ENCODE results near the gene BCAM. TPM values are rescaled to one million over a fixed set of nuclear protein-coding genes. Genes with fewer than 3 reads are reported as not detected.
A peak's percentile ranks its signal among the peaks of the same experiment; 100 is the strongest.

BCAM gene
- total and polyA plus RNA-seq, 9 donors = 81.6 to 235 (median 205) TPM

GRCh38 chr19:44806291-44806690, 2.6 kb upstream of the BCAM start:
- peaks cover 42% of the 10 kb centered on the region for H3K4me1 ChIP-seq (ENCODE audit: control insufficient read depth, insufficient read depth, low read length)
- no peaks in the 10 kb centered on the region for H3K9me3 ChIP-seq (replicated peaks; ENCODE audit: control insufficient read depth, low read depth, low read length)
- no peak overlapping the region for H3K4me3 ChIP-seq (ENCODE audit: low read length)
- H3K27ac ChIP-seq (ENCODE audit: low read length) = no peak overlapping the region
- no peaks in the 10 kb centered on the region for H3K27me3 ChIP-seq (ENCODE audit: control insufficient read depth, insufficient read depth, low read length)
- H3K36me3 ChIP-seq (ENCODE audit: control insufficient read depth, insufficient read depth, low read length) = peaks cover 4% of the 10 kb centered on the region
- 66% methylated on average over 6 of the region's 7 CpGs for WGBS (ENCODE audit: insufficient coverage)
- no peak for DNase-seq

GRCh38 chr19:44807162-44807561, 1.7 kb upstream of the BCAM start:
- 63% methylated on average over 3 of the region's 5 CpGs for WGBS (ENCODE audit: insufficient coverage)
- DNase-seq = no peak
- Histone ChIP-seq H3K9me3 (replicated peaks; ENCODE audit: control insufficient read depth, low read depth, low read length) (no peaks in the 10 kb centered on the region), H3K4me3 (ENCODE audit: low read length) (no peak overlapping the region), H3K4me1 (ENCODE audit: control insufficient read depth, insufficient read depth, low read length) (peaks cover 43% of the 10 kb centered on the region), H3K36me3 (ENCODE audit: control insufficient read depth, insufficient read depth, low read length) (peaks cover 8% of the 10 kb centered on the region), H3K27me3 (ENCODE audit: control insufficient read depth, insufficient read depth, low read length) (no peaks in the 10 kb centered on the region), H3K27ac (ENCODE audit: low read length) (no peak overlapping the region)

GRCh38 chr19:44807652-44808462, 1.0 kb upstream of the BCAM start:
- Histone ChIP-seq H3K27ac (ENCODE audit: low read length) (peak overlapping the region; percentile 88), H3K36me3 (ENCODE audit: control insufficient read depth, insufficient read depth, low read length) (peaks cover 13% of the 10 kb centered on the region), H3K4me3 (ENCODE audit: low read length) (no peak overlapping the region), H3K9me3 (replicated peaks; ENCODE audit: control insufficient read depth, low read depth, low read length) (no peaks in the 10 kb centered on the region), H3K4me1 (ENCODE audit: control insufficient read depth, insufficient read depth, low read length) (peaks cover 43% of the 10 kb centered on the region), H3K27me3 (ENCODE audit: control insufficient read depth, insufficient read depth, low read length) (no peaks in the 10 kb centered on the region)
- WGBS (ENCODE audit: insufficient coverage) = 55% methylated on average over 4 of the region's 14 CpGs
- DNase-seq = peak; percentile 62

GRCh38 chr19:44809577-44810233, 802 bp downstream of the BCAM start:
- H3K9me3 ChIP-seq (replicated peaks; ENCODE audit: control insufficient read depth, low read depth, low read length) = no peaks in the 10 kb centered on the region
- H3K27me3 ChIP-seq (ENCODE audit: control insufficient read depth, insufficient read depth, low read length) = no peaks in the 10 kb centered on the region
- H3K4me3 ChIP-seq (ENCODE audit: low read length) = peak overlapping the region; percentile 85
- H3K4me1 ChIP-seq (ENCODE audit: control insufficient read depth, insufficient read depth, low read length) = peaks cover 45% of the 10 kb centered on the region
- H3K36me3 ChIP-seq (ENCODE audit: control insufficient read depth, insufficient read depth, low read length) = peaks cover 31% of the 10 kb centered on the region
- 80% methylated on average over 1 of the region's 7 CpGs for WGBS (ENCODE audit: insufficient coverage)
- H3K27ac ChIP-seq (ENCODE audit: low read length) = peak overlapping the region; percentile 67
- peak; percentile 33 for DNase-seq

GRCh38 chr19:44810234-44811121, 1.6 kb downstream of the BCAM start:
- Histone ChIP-seq H3K36me3 (ENCODE audit: control insufficient read depth, insufficient read depth, low read length) (peaks cover 39% of the 10 kb centered on the region), H3K4me1 (ENCODE audit: control insufficient read depth, insufficient read depth, low read length) (peaks cover 52% of the 10 kb centered on the region), H3K9me3 (replicated peaks; ENCODE audit: control insufficient read depth, low read depth, low read length) (no peaks in the 10 kb centered on the region), H3K4me3 (ENCODE audit: low read length) (peak overlapping the region; percentile 85), H3K27ac (ENCODE audit: low read length) (no peak overlapping the region), H3K27me3 (ENCODE audit: control insufficient read depth, insufficient read depth, low read length) (no peaks in the 10 kb centered on the region)
- no peak for DNase-seq
- WGBS (ENCODE audit: insufficient coverage) = 68% methylated on average over 4 of the region's 13 CpGs

- H3K4me3 ChIP-seq (ENCODE audit: low read length) = no peak overlapping the region
- H3K27ac ChIP-seq (ENCODE audit: low read length) = no peak overlapping the region
- no peaks in the 10 kb centered on the region for H3K27me3 ChIP-seq (ENCODE audit: control insufficient read depth, insufficient read depth, low read length)
- WGBS (ENCODE audit: insufficient coverage) = 87% methylated on average over 6 of the region's 7 CpGs
- peaks cover 58% of the 10 kb centered on the region for H3K4me1 ChIP-seq (ENCODE audit: control insufficient read depth, insufficient read depth, low read length)
- no peaks in the 10 kb centered on the region for H3K9me3 ChIP-seq (replicated peaks; ENCODE audit: control insufficient read depth, low read depth, low read length)
- H3K36me3 ChIP-seq (ENCODE audit: control insufficient read depth, insufficient read depth, low read length) = peaks cover 42% of the 10 kb centered on the region
- no peak for DNase-seq
Measured at GRCh38 chr19:44811122-44811419, 2.2 kb downstream of the BCAM start.

GRCh38 chr19:44812142-44812718, 3.3 kb downstream of the BCAM start:
- H3K36me3 ChIP-seq (ENCODE audit: control insufficient read depth, insufficient read depth, low read length) = peaks cover 45% of the 10 kb centered on the region
- H3K9me3 ChIP-seq (replicated peaks; ENCODE audit: control insufficient read depth, low read depth, low read length) = no peaks in the 10 kb centered on the region
- whole genome bisulfite sequencing (ENCODE audit: insufficient coverage) = 85% methylated on average over 28 of the region's 28 CpGs
- H3K27me3 ChIP-seq (ENCODE audit: control insufficient read depth, insufficient read depth, low read length) = no peaks in the 10 kb centered on the region
- no peak for DNase-seq
- no peak overlapping the region for H3K27ac ChIP-seq (ENCODE audit: low read length)
- no peak overlapping the region for H3K4me3 ChIP-seq (ENCODE audit: low read length)
- peaks cover 66% of the 10 kb centered on the region for H3K4me1 ChIP-seq (ENCODE audit: control insufficient read depth, insufficient read depth, low read length)

- no peaks in the 10 kb centered on the region for H3K27me3 ChIP-seq (ENCODE audit: control insufficient read depth, insufficient read depth, low read length)
- peaks cover 63% of the 10 kb centered on the region for H3K4me1 ChIP-seq (ENCODE audit: control insufficient read depth, insufficient read depth, low read length)
- no peaks in the 10 kb centered on the region for H3K9me3 ChIP-seq (replicated peaks; ENCODE audit: control insufficient read depth, low read depth, low read length)
- no peak overlapping the region for H3K4me3 ChIP-seq (ENCODE audit: low read length)
- no peak for DNase-seq
- H3K36me3 ChIP-seq (ENCODE audit: control insufficient read depth, insufficient read depth, low read length) = peaks cover 50% of the 10 kb centered on the region
- H3K27ac ChIP-seq (ENCODE audit: low read length) = no peak overlapping the region
- 78% methylated on average over 38 of the region's 38 CpGs for WGBS (ENCODE audit: insufficient coverage)
Measured at GRCh38 chr19:44813070-44813840, 4.4 kb downstream of the BCAM start.

- Histone ChIP-seq H3K4me3 (ENCODE audit: low read length) (no peak overlapping the region), H3K27me3 (ENCODE audit: control insufficient read depth, insufficient read depth, low read length) (no peaks in the 10 kb centered on the region), H3K4me1 (ENCODE audit: control insufficient read depth, insufficient read depth, low read length) (peaks cover 64% of the 10 kb centered on the region), H3K36me3 (ENCODE audit: control insufficient read depth, insufficient read depth, low read length) (peaks cover 57% of the 10 kb centered on the region), H3K9me3 (replicated peaks; ENCODE audit: control insufficient read depth, low read depth, low read length) (no peaks in the 10 kb centered on the region), H3K27ac (ENCODE audit: low read length) (no peak overlapping the region)
- DNase-seq = no peak
- 84% methylated on average over 14 of the region's 16 CpGs for WGBS (ENCODE audit: insufficient coverage)
Measured at GRCh38 chr19:44813841-44814470, 5.1 kb downstream of the BCAM start.

Measured in muscle of leg (tissue), 11 donors.